Measurements from ENCODE around the gene UCHL3. TPM values are rescaled to one million over a fixed set of nuclear protein-coding genes. Genes with fewer than 3 reads are reported as not detected.

Gene UCHL3
- polyA plus RNA-seq, 3 donors, result 22.4 to 66.8 (median 51.8) TPM

DNA sequence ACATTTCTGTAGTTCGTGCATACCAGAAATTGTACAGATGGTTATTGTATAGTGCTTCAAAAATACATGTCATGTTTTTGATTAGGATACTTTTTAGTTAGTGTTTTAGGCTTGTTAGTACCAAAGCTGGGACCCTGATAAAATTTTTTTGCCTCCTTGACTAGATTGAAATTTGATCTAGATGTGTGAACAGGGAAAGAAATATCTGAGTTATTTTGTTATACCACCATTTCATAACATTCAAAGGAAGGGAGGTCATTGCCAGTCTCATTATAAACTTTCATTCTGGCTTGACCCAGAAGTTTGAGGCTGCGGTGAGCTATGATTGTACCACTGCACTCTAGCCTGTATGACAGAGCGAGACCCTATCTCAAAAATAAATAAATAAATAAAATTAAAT lies 95.5 kb downstream of the UCHL3 start:
- Histone ChIP-seq H3K27ac (ENCODE audit: low read depth in 1 of 2, low read length in 2 of 2) (no peak overlapping the region), H3K36me3 (replicated peaks in 1 of 2; ENCODE audit: control insufficient read depth in 1 of 2, insufficient read depth in 2 of 2, low read length in 2 of 2) (no peaks in the 10 kb centered on the region), H3K4me1 (ENCODE audit: control insufficient read depth in 1 of 2, insufficient read depth in 2 of 2, low read length in 2 of 2) (no peaks in the 10 kb centered on the region), H3K79me2 (ENCODE audit: insufficient read depth, low read length) (no peaks in the 10 kb centered on the region), H4K20me1 (ENCODE audit: insufficient read depth, low read length) (no peaks in the 10 kb centered on the region), H3K27me3 (ENCODE audit: control insufficient read depth in 2 of 2, insufficient read depth in 2 of 2, low read length in 2 of 2) (no peaks in the 10 kb centered on the region), H3K4me3 (replicated peaks in 1 of 3; ENCODE audit: low read depth in 2 of 3, low read length in 3 of 3) (no peak overlapping the region), H2AFZ (ENCODE audit: insufficient read depth, low read depth, low read length, poor library complexity, severe bottlenecking) (no peak overlapping the region), H3K9ac (ENCODE audit: insufficient read depth, low read length, poor library complexity, severe bottlenecking) (no peak overlapping the region), H3K4me2 (replicated peaks; ENCODE audit: extremely low read depth, low read length, poor library complexity, severe bottlenecking) (no peak overlapping the region), H3K9me3 (replicated peaks in 1 of 2; ENCODE audit: control insufficient read depth in 1 of 2, insufficient read depth in 1 of 2, low read length in 2 of 2) (no peaks in the 10 kb centered on the region)
- intact Hi-C loops (cut with micrococcal nuclease), result no loop called here
- H3K4me3 Mint-ChIP-seq, result no peak overlapping the region
- no peak for TF ChIP-seq CTCF (IDR thresholded peaks at IDR 0.05)
- H3K27me3 Mint-ChIP-seq (ENCODE audit: low read depth in 3 of 3), result peaks cover 0 to 3% (median 0%) of the 10 kb centered on the region in 3 donors
- H3K36me3 Mint-ChIP-seq, result no peaks in the 10 kb centered on the region
- peaks cover 0 to 2% (median 0%) of the 10 kb centered on the region in 7 donors for H3K9me3 Mint-ChIP-seq
- no peak overlapping the region for H3K27ac Mint-ChIP-seq
- no peaks in the 10 kb centered on the region for H3K4me1 Mint-ChIP-seq
- no peak for DNase-seq
- no CpG with 5 or more reads among the region's 3 CpGs for WGBS (ENCODE audit: insufficient coverage)

DNA sequence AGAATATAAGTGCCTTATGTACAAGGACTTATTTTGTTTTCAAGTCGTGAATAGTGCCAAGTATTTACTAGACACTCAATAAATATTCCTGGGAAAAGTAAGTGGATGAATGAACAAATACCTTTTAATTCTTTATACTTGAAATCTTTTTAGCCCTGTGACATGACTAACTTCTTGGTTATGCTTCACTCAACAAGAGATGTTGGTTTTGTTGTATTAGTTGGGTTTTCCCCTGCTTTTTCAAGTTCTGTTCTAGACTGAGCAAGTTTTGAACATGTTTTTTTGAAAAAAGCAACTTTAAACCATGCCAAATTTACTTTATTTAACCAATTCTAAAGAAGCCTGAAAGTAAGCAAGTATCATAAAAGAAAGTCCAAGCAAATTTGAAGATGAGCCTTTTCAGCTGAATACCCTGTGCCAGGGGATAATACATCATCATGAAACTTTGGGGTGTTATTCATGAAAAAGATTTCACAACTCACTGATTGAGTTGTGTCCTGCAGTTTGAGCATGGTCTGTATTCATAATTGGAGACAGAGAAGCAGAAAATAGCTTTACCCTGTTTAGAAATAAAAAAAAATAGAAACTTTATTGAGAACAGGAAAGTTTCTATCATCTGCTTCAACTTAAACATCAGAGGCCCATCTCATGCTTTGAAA lies 97.7 kb downstream of the UCHL3 start:
- H2AFZ ChIP-seq (ENCODE audit: insufficient read depth, low read depth, low read length, poor library complexity, severe bottlenecking), result no peak overlapping the region
- Mint-ChIP-seq H3K4me3 (no peak overlapping the region), H3K36me3 (no peaks in the 10 kb centered on the region), H3K27me3 (ENCODE audit: low read depth in 3 of 3) (no peaks in the 10 kb centered on the region), H3K9me3 (peaks cover 0 to 2% (median 0%) of the 10 kb centered on the region in 7 donors), H3K27ac (no peak overlapping the region), H3K4me1 (no peaks in the 10 kb centered on the region)
- H3K36me3 ChIP-seq (replicated peaks in 1 of 2; ENCODE audit: control insufficient read depth in 1 of 2, insufficient read depth in 2 of 2, low read length in 2 of 2), result no peaks in the 10 kb centered on the region
- H3K4me1 ChIP-seq (ENCODE audit: control insufficient read depth in 1 of 2, insufficient read depth in 2 of 2, low read length in 2 of 2), result no peaks in the 10 kb centered on the region
- H3K9me3 ChIP-seq (replicated peaks in 1 of 2; ENCODE audit: control insufficient read depth in 1 of 2, insufficient read depth in 1 of 2, low read length in 2 of 2), result no peaks in the 10 kb centered on the region
- no peak for TF ChIP-seq CTCF (IDR thresholded peaks at IDR 0.05)
- no peak for DNase-seq
- H3K4me2 ChIP-seq (replicated peaks; ENCODE audit: extremely low read depth, low read length, poor library complexity, severe bottlenecking), result no peak overlapping the region
- no peak overlapping the region for H3K27ac ChIP-seq (ENCODE audit: low read depth in 1 of 2, low read length in 2 of 2)
- H3K27me3 ChIP-seq (ENCODE audit: control insufficient read depth in 2 of 2, insufficient read depth in 2 of 2, low read length in 2 of 2), result no peaks in the 10 kb centered on the region
- H3K79me2 ChIP-seq (ENCODE audit: insufficient read depth, low read length), result no peaks in the 10 kb centered on the region
- intact Hi-C loops (cut with micrococcal nuclease), result no loop called here
- H3K4me3 ChIP-seq (replicated peaks in 1 of 3; ENCODE audit: low read depth in 2 of 3, low read length in 3 of 3), result no peak overlapping the region
- no peaks in the 10 kb centered on the region for H4K20me1 ChIP-seq (ENCODE audit: insufficient read depth, low read length)
- WGBS (ENCODE audit: insufficient coverage), result no CpG with 5 or more reads among the region's 1 CpG
- no peak overlapping the region for H3K9ac ChIP-seq (ENCODE audit: insufficient read depth, low read length, poor library complexity, severe bottlenecking)

All from CD14-positive monocyte (primary cell).